ENCODE data around the gene LBP.

- TF ChIP-seq CTCF (IDR thresholded peaks at IDR 0.05) (no peak), POLR2A (IDR thresholded peaks at IDR 0.05) (no peak)
These were observed 39.7 kb downstream of the LBP start for GRCh38 chr20:38386004-38386403.

Measured in sigmoid colon (tissue), 3 donors.